Liver (tissue), 9 donors: ENCODE results near the gene ANKRD11. TPM values are rescaled to one million over a fixed set of nuclear protein-coding genes. Genes with fewer than 3 reads are reported as not detected.

Source experiments
- DNase-seq: peaks from one replicate; pipeline ENCODE4 v3.0.0-alpha.2; 2017; ENCODE audit warnings: low spot score
- H3K27ac ChIP-seq, 2 donors: one replicate each; pipeline ENCODE4 v1.7.0; 2013; ENCODE audit warnings: inconsistent platforms in 2 of 2, low read length in 2 of 2, control low read depth in 1 of 2, low read depth in 1 of 2, mild to moderate bottlenecking in 1 of 2
- H3K27me3 ChIP-seq, 4 donors: one replicate each; pipeline versions ENCODE4 v1.6.1 to v1.7.0; 2013; ENCODE audit warnings: low read length in 3 of 4, inconsistent platforms in 1 of 4, mild to moderate bottlenecking in 1 of 4, moderate library complexity in 1 of 4; ENCODE audit not compliant: control insufficient read depth in 4 of 4, insufficient read depth in 4 of 4
- H3K36me3 ChIP-seq, 4 donors: one replicate each; pipeline versions ENCODE4 v1.6.1 to v1.7.0; 2013; ENCODE audit warnings: low read length in 3 of 4, mild to moderate bottlenecking in 3 of 4, low read depth in 1 of 4, moderate library complexity in 1 of 4; ENCODE audit not compliant: control insufficient read depth in 4 of 4, insufficient read depth in 3 of 4
- H3K4me1 ChIP-seq, 4 donors: one replicate each; pipeline versions ENCODE4 v1.6.1 to v1.7.0; 2013; ENCODE audit warnings: low read length in 3 of 4, mild to moderate bottlenecking in 3 of 4, moderate library complexity in 1 of 4; ENCODE audit not compliant: control insufficient read depth in 4 of 4, insufficient read depth in 4 of 4
- H3K4me3 ChIP-seq, 3 donors: one replicate each; pipeline versions ENCODE4 v1.6.1 to v1.7.0; 2013; ENCODE audit warnings: low read length in 3 of 3, control low read depth in 1 of 3, low read depth in 1 of 3, mild to moderate bottlenecking in 1 of 3
- H3K9ac ChIP-seq, 2 donors: one replicate each; pipeline ENCODE4 v1.7.0; 2013; ENCODE audit warnings: low read length in 2 of 2, mild to moderate bottlenecking in 2 of 2, moderate library complexity in 2 of 2, control low read depth in 1 of 2, low read depth in 1 of 2
- H3K9me3 ChIP-seq, 4 donors: one replicate each; pipeline versions ENCODE4 v1.6.1 to v1.7.0; 2013; ENCODE audit warnings: low read length in 3 of 4; ENCODE audit not compliant: control insufficient read depth in 4 of 4
- EGR1 ChIP-seq, 2 donors: IDR thresholded peaks; 2 replicates each; pipeline ENCODE4 v1.6.1; 2016 to 2018; ENCODE audit warnings: antibody characterized with exemption in 2 of 2, low read depth in 2 of 2
- FOXA1 ChIP-seq: IDR thresholded peaks from 2 replicates; pipeline ENCODE4 v1.6.1; 2016; ENCODE audit warnings: antibody characterized with exemption
- FOXA2 ChIP-seq: IDR thresholded peaks from 2 replicates; pipeline ENCODE4 v1.6.1; 2016; ENCODE audit warnings: antibody characterized with exemption
- GABPA ChIP-seq, 2 donors: IDR thresholded peaks in 1 of 2; conservative IDR thresholded peaks in 1 of 2; 2 replicates each; pipeline ENCODE4 v1.6.1; 2016; ENCODE audit warnings: antibody characterized with exemption in 2 of 2, mild to moderate bottlenecking in 1 of 2, moderate library complexity in 1 of 2
- HNF4A ChIP-seq, 2 donors: conservative IDR thresholded peaks; 2 replicates each; pipeline ENCODE4 v1.6.1; 2016; ENCODE audit warnings: antibody characterized with exemption in 2 of 2, mild to moderate bottlenecking in 2 of 2
- HNF4G ChIP-seq: IDR thresholded peaks from 2 replicates; pipeline ENCODE4 v1.6.1; 2016; ENCODE audit warnings: antibody characterized with exemption
- JUND ChIP-seq, 2 donors: IDR thresholded peaks; 2 replicates each; pipeline ENCODE4 v1.6.1; 2016; ENCODE audit warnings: antibody characterized with exemption in 2 of 2
- NR2F2 ChIP-seq: IDR thresholded peaks from 2 replicates; pipeline ENCODE4 v1.6.1; 2016; ENCODE audit warnings: antibody characterized with exemption
- RAD21 ChIP-seq, 2 donors: IDR thresholded peaks; 2 replicates each; pipeline ENCODE4 v1.6.1; 2016; ENCODE audit warnings: antibody characterized with exemption in 2 of 2, mild to moderate bottlenecking in 2 of 2
- RXRA ChIP-seq, 2 donors: IDR thresholded peaks; 2 replicates each; pipeline ENCODE4 v1.6.1; 2017 to 2018; ENCODE audit warnings: antibody characterized with exemption in 2 of 2, mild to moderate bottlenecking in 1 of 2
- SP1 ChIP-seq: IDR thresholded peaks from 2 replicates; pipeline ENCODE4 v1.6.1; 2018; ENCODE audit warnings: antibody characterized with exemption, mild to moderate bottlenecking
- TAF1 ChIP-seq: conservative IDR thresholded peaks from 2 replicates; pipeline ENCODE4 v1.6.1; 2016; ENCODE audit warnings: antibody characterized with exemption, mild to moderate bottlenecking
- YY1 ChIP-seq: IDR thresholded peaks from 2 replicates; pipeline ENCODE4 v1.6.1; 2016; ENCODE audit warnings: antibody characterized with exemption, mild to moderate bottlenecking
- WGBS: extraction: QIAGEN DNeasy Blood & Tissue Kit; methylation state at CpG from one replicate; pipeline ENCODE4 v1.1.7; 2013; 5-methylcytosine and 5-hydroxymethylcytosine counted together
- polyA plus RNA-seq, 2 donors: library from polyadenylated mRNA; stranded (reverse) in 1 of 2; unstranded in 1 of 2; fragments of 200-250 nt in 1 of 2; fragments of >200 nt in 1 of 2; fragmentation: Nextera tagmentation in 1 of 2; extraction: Ambion mirVana in 1 of 2; gene quantifications; one replicate each; pipeline versions ENCODE4 v1.2.1 to v1.2.3, GENCODE V29; 2013 to 2015
- total RNA-seq, 2 donors: library from RNA; depleted of rRNA; stranded (reverse); fragments of >200 nt; gene quantifications; one replicate each; pipeline ENCODE4 v1.2.3, GENCODE V29; 2014
- TF ChIP-seq, protein P1 (sequence below): IDR thresholded peaks from 2 replicates; pipeline ENCODE4 v1.6.1; 2016; ENCODE audit warnings: antibody characterized with exemption
- TF ChIP-seq, protein P2 (sequence below): fragments of 150-350 bp; IDR thresholded peaks from 2 replicates; pipeline ENCODE4 v1.5.1; 2017; ENCODE audit warnings: improper control_type of control experiment, low read depth, low read length; ENCODE audit not compliant: missing input control
- TF ChIP-seq, protein P3 (sequence below): IDR thresholded peaks from 2 replicates; pipeline ENCODE4 v1.6.1; 2016; ENCODE audit warnings: antibody characterized with exemption
- TF ChIP-seq, protein P4 (sequence below): IDR thresholded peaks from 2 replicates; pipeline ENCODE4 v1.6.1; 2016; ENCODE audit warnings: antibody characterized with exemption, mild to moderate bottlenecking
- TF ChIP-seq, protein P5 (sequence below): IDR thresholded peaks from 2 replicates; pipeline ENCODE4 v1.6.1; 2016; ENCODE audit warnings: antibody characterized with exemption
- donor health status: healthy.
- donor health status: healthy.
- donor health status: healthy.
- donor health status: healthy.
- donor health status: healthy.

Gene ANKRD11
- total and polyA plus RNA-seq, 4 donors: 16.3 to 55.1 (median 28.0) TPM

DNA sequence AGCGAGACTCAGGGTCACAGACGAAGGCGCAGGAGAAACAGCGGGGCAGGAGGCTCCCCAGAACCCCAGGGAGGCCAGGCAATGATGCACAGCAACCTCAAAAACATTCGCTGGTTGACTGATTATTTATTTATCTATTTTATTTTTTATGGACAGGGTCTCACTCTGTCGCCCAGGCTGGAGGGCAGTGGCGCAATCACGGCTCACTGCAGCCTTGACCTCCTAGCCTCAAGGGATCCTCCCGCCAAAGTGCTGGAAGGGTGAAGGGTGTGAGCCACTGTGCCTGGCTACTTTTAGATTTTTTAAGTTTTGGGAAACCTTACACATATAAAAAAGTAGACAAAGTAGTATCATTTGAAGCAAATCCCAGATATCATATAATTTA lies 189.4 kb downstream of the ANKRD11 start:
- TF ChIP-seq TAF1: no peak
- TF ChIP-seq GABPA (IDR thresholded peaks at IDR 0.05 in 1 of 2, conservative IDR thresholded peaks at IDR 0.05 in 1 of 2): no peak
- TF ChIP-seq EGR1 (IDR thresholded peaks at IDR 0.05; ENCODE audit: low read depth in 2 of 2): no peak
- no peak for TF ChIP-seq RAD21 (IDR thresholded peaks at IDR 0.05)
- TF ChIP-seq, protein P1, sequence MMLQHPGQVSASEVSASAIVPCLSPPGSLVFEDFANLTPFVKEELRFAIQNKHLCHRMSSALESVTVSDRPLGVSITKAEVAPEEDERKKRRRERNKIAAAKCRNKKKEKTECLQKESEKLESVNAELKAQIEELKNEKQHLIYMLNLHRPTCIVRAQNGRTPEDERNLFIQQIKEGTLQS: no peak
- TF ChIP-seq, protein P2, sequence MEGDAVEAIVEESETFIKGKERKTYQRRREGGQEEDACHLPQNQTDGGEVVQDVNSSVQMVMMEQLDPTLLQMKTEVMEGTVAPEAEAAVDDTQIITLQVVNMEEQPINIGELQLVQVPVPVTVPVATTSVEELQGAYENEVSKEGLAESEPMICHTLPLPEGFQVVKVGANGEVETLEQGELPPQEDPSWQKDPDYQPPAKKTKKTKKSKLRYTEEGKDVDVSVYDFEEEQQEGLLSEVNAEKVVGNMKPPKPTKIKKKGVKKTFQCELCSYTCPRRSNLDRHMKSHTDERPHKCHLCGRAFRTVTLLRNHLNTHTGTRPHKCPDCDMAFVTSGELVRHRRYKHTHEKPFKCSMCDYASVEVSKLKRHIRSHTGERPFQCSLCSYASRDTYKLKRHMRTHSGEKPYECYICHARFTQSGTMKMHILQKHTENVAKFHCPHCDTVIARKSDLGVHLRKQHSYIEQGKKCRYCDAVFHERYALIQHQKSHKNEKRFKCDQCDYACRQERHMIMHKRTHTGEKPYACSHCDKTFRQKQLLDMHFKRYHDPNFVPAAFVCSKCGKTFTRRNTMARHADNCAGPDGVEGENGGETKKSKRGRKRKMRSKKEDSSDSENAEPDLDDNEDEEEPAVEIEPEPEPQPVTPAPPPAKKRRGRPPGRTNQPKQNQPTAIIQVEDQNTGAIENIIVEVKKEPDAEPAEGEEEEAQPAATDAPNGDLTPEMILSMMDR: no peak
- TF ChIP-seq YY1: no peak
- TF ChIP-seq NR2F2: no peak
- no peak for TF ChIP-seq FOXA2
- TF ChIP-seq, protein P3, sequence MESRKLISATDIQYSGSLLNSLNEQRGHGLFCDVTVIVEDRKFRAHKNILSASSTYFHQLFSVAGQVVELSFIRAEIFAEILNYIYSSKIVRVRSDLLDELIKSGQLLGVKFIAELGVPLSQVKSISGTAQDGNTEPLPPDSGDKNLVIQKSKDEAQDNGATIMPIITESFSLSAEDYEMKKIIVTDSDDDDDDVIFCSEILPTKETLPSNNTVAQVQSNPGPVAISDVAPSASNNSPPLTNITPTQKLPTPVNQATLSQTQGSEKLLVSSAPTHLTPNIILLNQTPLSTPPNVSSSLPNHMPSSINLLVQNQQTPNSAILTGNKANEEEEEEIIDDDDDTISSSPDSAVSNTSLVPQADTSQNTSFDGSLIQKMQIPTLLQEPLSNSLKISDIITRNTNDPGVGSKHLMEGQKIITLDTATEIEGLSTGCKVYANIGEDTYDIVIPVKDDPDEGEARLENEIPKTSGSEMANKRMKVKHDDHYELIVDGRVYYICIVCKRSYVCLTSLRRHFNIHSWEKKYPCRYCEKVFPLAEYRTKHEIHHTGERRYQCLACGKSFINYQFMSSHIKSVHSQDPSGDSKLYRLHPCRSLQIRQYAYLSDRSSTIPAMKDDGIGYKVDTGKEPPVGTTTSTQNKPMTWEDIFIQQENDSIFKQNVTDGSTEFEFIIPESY: no peak
- no peak for TF ChIP-seq HNF4G
- TF ChIP-seq JUND (IDR thresholded peaks at IDR 0.05): no peak
- no peak for TF ChIP-seq FOXA1
- TF ChIP-seq RXRA (IDR thresholded peaks at IDR 0.05): no peak
- TF ChIP-seq, protein P4, sequence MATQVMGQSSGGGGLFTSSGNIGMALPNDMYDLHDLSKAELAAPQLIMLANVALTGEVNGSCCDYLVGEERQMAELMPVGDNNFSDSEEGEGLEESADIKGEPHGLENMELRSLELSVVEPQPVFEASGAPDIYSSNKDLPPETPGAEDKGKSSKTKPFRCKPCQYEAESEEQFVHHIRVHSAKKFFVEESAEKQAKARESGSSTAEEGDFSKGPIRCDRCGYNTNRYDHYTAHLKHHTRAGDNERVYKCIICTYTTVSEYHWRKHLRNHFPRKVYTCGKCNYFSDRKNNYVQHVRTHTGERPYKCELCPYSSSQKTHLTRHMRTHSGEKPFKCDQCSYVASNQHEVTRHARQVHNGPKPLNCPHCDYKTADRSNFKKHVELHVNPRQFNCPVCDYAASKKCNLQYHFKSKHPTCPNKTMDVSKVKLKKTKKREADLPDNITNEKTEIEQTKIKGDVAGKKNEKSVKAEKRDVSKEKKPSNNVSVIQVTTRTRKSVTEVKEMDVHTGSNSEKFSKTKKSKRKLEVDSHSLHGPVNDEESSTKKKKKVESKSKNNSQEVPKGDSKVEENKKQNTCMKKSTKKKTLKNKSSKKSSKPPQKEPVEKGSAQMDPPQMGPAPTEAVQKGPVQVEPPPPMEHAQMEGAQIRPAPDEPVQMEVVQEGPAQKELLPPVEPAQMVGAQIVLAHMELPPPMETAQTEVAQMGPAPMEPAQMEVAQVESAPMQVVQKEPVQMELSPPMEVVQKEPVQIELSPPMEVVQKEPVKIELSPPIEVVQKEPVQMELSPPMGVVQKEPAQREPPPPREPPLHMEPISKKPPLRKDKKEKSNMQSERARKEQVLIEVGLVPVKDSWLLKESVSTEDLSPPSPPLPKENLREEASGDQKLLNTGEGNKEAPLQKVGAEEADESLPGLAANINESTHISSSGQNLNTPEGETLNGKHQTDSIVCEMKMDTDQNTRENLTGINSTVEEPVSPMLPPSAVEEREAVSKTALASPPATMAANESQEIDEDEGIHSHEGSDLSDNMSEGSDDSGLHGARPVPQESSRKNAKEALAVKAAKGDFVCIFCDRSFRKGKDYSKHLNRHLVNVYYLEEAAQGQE: no peak
- TF ChIP-seq, protein P5, sequence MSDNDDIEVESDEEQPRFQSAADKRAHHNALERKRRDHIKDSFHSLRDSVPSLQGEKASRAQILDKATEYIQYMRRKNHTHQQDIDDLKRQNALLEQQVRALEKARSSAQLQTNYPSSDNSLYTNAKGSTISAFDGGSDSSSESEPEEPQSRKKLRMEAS: no peak
- no peak for TF ChIP-seq HNF4A (conservative IDR thresholded peaks at IDR 0.05)
- TF ChIP-seq SP1: no peak
- DNase-seq: no peak
- WGBS: 73% methylated on average over 9 of the region's 9 CpGs
- H3K4me3 ChIP-seq: no peak overlapping the region
- no peaks in the 10 kb centered on the region for H3K27me3 ChIP-seq
- H3K27ac ChIP-seq: no peak overlapping the region
- H3K4me1 ChIP-seq: peaks cover 0 to 9% (median 5%) of the 10 kb centered on the region in 4 donors
- H3K9ac ChIP-seq: no peak overlapping the region
- peaks cover 6 to 26% (median 19%) of the 10 kb centered on the region in 4 donors for H3K36me3 ChIP-seq
- H3K9me3 ChIP-seq: no peaks in the 10 kb centered on the region
